Measurements from ENCODE around the gene TRIM49D1. TPM values are rescaled to one million over a fixed set of nuclear protein-coding genes. Genes with fewer than 3 reads are reported as not detected.
"Not testable (repeated sequence)": the region's sequence is repeated elsewhere in the genome, so short reads cannot be mapped to it uniquely, and the experiment has no call there.

TRIM49D1 gene
- not detected for total RNA-seq
- not detected for polyA plus RNA-seq
- long read RNA-seq, donor 1, result 0 reads
- long read RNA-seq, donor 2, result 0 reads
- long read RNA-seq, donor 3, result 0 reads
- long read RNA-seq, donor 4, result 0 reads
- long read RNA-seq, donor 5, result 0 reads
- long read RNA-seq, donor 6, result 0 reads
- long read RNA-seq, donor 7, result 0 reads
- long read RNA-seq, donor 8, result 0 reads
- long read RNA-seq, donor 9, result 0 reads
- long read RNA-seq, donor 10, result 0 reads

GRCh38 chr11:89922195-89922660 lies at the start of gene TRIM49D1:
Gene TRIM49D1, minus strand, starts transcription at chr11:89922245. Its CDS starts 4,535 bp downstream, at chr11:89917710.
- 63% methylated on average over 3 of the region's 3 CpGs for WGBS
- DNase-seq (ENCODE audit: low read depth in 6 of 9, low spot score in 9 of 9), result no peak
- H3K9me3 ChIP-seq (ENCODE audit: control insufficient read depth in 2 of 2, insufficient read depth in 1 of 2, low read length in 1 of 2), result no peaks in the 10 kb centered on the region
- no peak within 1 kb of the TSS for H3K4me3 ChIP-seq (ENCODE audit: low read length in 2 of 2)
- H3K27me3 ChIP-seq (ENCODE audit: control insufficient read depth in 2 of 2, insufficient read depth in 1 of 2, low read length in 1 of 2), result no peaks in the 10 kb centered on the region
- no peaks in the 10 kb centered on the region for H3K36me3 ChIP-seq (ENCODE audit: control insufficient read depth in 2 of 2, insufficient read depth in 2 of 2, low read length in 1 of 2)
- H3K27ac ChIP-seq (ENCODE audit: low read depth in 1 of 2, low read length in 1 of 2), result no peak within 1 kb of the TSS
- no peaks in the 10 kb centered on the region for H3K4me1 ChIP-seq (ENCODE audit: control insufficient read depth in 2 of 2, insufficient read depth in 2 of 2, low read length in 2 of 2)

DNA sequence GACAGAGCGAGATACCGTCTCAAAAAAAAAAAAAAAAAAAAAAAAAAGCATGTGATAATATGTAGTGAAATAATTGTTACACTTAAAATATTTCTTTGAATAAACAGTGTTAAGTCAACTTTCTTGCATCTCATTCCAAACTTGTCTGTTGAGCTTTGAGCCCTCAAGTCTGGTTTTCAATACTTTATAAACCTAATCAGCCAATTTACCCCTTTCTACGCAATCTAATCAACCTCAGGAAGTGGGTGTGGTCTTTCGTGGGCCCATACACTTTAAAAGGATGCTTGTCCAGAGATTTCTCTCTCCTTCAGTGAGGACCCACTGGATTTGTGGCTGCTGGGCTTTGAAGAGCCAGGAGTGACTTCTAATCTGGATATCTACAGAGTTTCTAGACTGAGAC lies 43.7 kb upstream of the TRIM49D1 start, which contains the start of gene TRIM64:
Gene TRIM64, plus strand, starts transcription at position 301 of the 400 bp plus-strand sequence. CDS start 2,467 bp downstream, outside the sequence.
- WGBS, result no CpG with 5 or more reads among the region's 4 CpGs
- H3K9me3 ChIP-seq (ENCODE audit: control insufficient read depth in 2 of 2, insufficient read depth in 1 of 2, low read length in 1 of 2); H3K4me1 ChIP-seq (ENCODE audit: control insufficient read depth in 2 of 2, insufficient read depth in 2 of 2, low read length in 2 of 2); H3K27me3 ChIP-seq (ENCODE audit: control insufficient read depth in 2 of 2, insufficient read depth in 1 of 2, low read length in 1 of 2); H3K36me3 ChIP-seq (ENCODE audit: control insufficient read depth in 2 of 2, insufficient read depth in 2 of 2, low read length in 1 of 2); DNase-seq (ENCODE audit: low read depth in 6 of 9, low spot score in 9 of 9); H3K27ac ChIP-seq (ENCODE audit: low read depth in 1 of 2, low read length in 1 of 2); H3K4me3 ChIP-seq (ENCODE audit: low read length in 2 of 2): not testable (repeated sequence)

DNA sequence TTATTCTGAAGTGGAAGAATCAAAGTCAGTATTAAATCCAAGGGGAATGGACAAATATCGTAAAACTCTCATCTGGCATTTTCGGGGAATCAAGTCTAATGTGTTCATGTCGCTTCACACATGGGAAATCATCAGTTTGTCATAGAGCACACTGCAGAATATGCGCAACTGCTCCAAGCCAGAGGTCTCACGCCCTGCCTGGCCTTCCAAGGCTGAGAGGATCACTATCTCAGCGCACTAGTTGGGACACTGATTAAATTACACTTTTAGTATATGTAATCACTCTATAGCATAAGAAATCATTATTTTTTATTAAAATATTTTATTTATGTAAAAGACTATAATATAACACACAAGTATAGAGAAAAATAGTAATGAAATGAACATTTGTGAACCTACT lies 38.8 kb upstream of the TRIM49D1 start:
- not testable (repeated sequence) for H3K36me3 ChIP-seq (ENCODE audit: control insufficient read depth in 2 of 2, insufficient read depth in 2 of 2, low read length in 1 of 2); H3K27ac ChIP-seq (ENCODE audit: low read depth in 1 of 2, low read length in 1 of 2); H3K9me3 ChIP-seq (ENCODE audit: control insufficient read depth in 2 of 2, insufficient read depth in 1 of 2, low read length in 1 of 2); H3K27me3 ChIP-seq (ENCODE audit: control insufficient read depth in 2 of 2, insufficient read depth in 1 of 2, low read length in 1 of 2); H3K4me3 ChIP-seq (ENCODE audit: low read length in 2 of 2); DNase-seq (ENCODE audit: low read depth in 6 of 9, low spot score in 9 of 9); H3K4me1 ChIP-seq (ENCODE audit: control insufficient read depth in 2 of 2, insufficient read depth in 2 of 2, low read length in 2 of 2)
- WGBS, result 97% methylated on average over 3 of the region's 6 CpGs

GRCh38 chr11:89923764-89924163 lies 1.7 kb upstream of the TRIM49D1 start, which contains the start of gene TRIM49D2:
Gene TRIM49D2, plus strand, starts transcription at chr11:89924064. Its CDS starts 2,698 bp downstream, at chr11:89926762.
- WGBS, result 98% methylated on average over 2 of the region's 6 CpGs

DNA sequence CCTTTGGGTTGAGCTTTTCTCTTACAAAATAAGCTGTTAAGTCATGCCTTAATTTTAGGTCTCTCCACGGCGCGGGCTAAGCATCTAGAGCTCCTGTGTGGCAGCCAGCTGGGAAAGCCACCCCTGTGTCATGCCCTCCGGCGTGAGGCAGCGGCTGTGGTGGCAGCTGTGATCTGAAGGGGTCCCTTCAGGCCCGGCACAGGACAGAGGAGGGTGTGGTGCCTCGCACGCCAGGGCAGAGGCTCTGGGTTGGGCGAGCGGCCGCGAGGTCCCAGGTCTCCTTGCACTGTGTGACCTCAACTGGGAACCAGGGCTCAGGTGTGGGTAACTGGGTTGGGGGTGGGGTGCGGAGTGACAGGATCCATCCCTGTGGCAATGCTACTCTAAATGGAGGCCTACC lies 21.2 kb downstream of the TRIM49D1 start:
- 93% methylated on average over 8 of the region's 14 CpGs for WGBS
- not testable (repeated sequence) for H3K4me1 ChIP-seq (ENCODE audit: control insufficient read depth in 2 of 2, insufficient read depth in 2 of 2, low read length in 2 of 2); DNase-seq (ENCODE audit: low read depth in 6 of 9, low spot score in 9 of 9); H3K27me3 ChIP-seq (ENCODE audit: control insufficient read depth in 2 of 2, insufficient read depth in 1 of 2, low read length in 1 of 2); H3K36me3 ChIP-seq (ENCODE audit: control insufficient read depth in 2 of 2, insufficient read depth in 2 of 2, low read length in 1 of 2); H3K9me3 ChIP-seq (ENCODE audit: control insufficient read depth in 2 of 2, insufficient read depth in 1 of 2, low read length in 1 of 2); H3K27ac ChIP-seq (ENCODE audit: low read depth in 1 of 2, low read length in 1 of 2); H3K4me3 ChIP-seq (ENCODE audit: low read length in 2 of 2)

More at GRCh38 chr11:89923764-89924163, 1.7 kb upstream of the TRIM49D1 start, which contains the start of gene TRIM49D2:
- H3K4me3 ChIP-seq (ENCODE audit: low read length in 2 of 2); H3K27ac ChIP-seq (ENCODE audit: low read depth in 1 of 2, low read length in 1 of 2); H3K27me3 ChIP-seq (ENCODE audit: control insufficient read depth in 2 of 2, insufficient read depth in 1 of 2, low read length in 1 of 2); H3K9me3 ChIP-seq (ENCODE audit: control insufficient read depth in 2 of 2, insufficient read depth in 1 of 2, low read length in 1 of 2); H3K4me1 ChIP-seq (ENCODE audit: control insufficient read depth in 2 of 2, insufficient read depth in 2 of 2, low read length in 2 of 2); H3K36me3 ChIP-seq (ENCODE audit: control insufficient read depth in 2 of 2, insufficient read depth in 2 of 2, low read length in 1 of 2); DNase-seq (ENCODE audit: low read depth in 6 of 9, low spot score in 9 of 9): not testable (repeated sequence)

GRCh38 chr11:89893245-89893644 lies 28.8 kb downstream of the TRIM49D1 start:
- H3K36me3 ChIP-seq (ENCODE audit: control insufficient read depth in 2 of 2, insufficient read depth in 2 of 2, low read length in 1 of 2); H3K4me1 ChIP-seq (ENCODE audit: control insufficient read depth in 2 of 2, insufficient read depth in 2 of 2, low read length in 2 of 2); H3K9me3 ChIP-seq (ENCODE audit: control insufficient read depth in 2 of 2, insufficient read depth in 1 of 2, low read length in 1 of 2); H3K4me3 ChIP-seq (ENCODE audit: low read length in 2 of 2); H3K27me3 ChIP-seq (ENCODE audit: control insufficient read depth in 2 of 2, insufficient read depth in 1 of 2, low read length in 1 of 2); DNase-seq (ENCODE audit: low read depth in 6 of 9, low spot score in 9 of 9); H3K27ac ChIP-seq (ENCODE audit: low read depth in 1 of 2, low read length in 1 of 2): not testable (repeated sequence)
- 86% methylated on average over 2 of the region's 3 CpGs for WGBS

GRCh38 chr11:89877511-89877910 lies 44.5 kb downstream of the TRIM49D1 start:
- H3K4me1 ChIP-seq (ENCODE audit: control insufficient read depth in 2 of 2, insufficient read depth in 2 of 2, low read length in 2 of 2); H3K27me3 ChIP-seq (ENCODE audit: control insufficient read depth in 2 of 2, insufficient read depth in 1 of 2, low read length in 1 of 2); DNase-seq (ENCODE audit: low read depth in 6 of 9, low spot score in 9 of 9); H3K36me3 ChIP-seq (ENCODE audit: control insufficient read depth in 2 of 2, insufficient read depth in 2 of 2, low read length in 1 of 2); H3K27ac ChIP-seq (ENCODE audit: low read depth in 1 of 2, low read length in 1 of 2); H3K9me3 ChIP-seq (ENCODE audit: control insufficient read depth in 2 of 2, insufficient read depth in 1 of 2, low read length in 1 of 2); H3K4me3 ChIP-seq (ENCODE audit: low read length in 2 of 2): not testable (repeated sequence)
- WGBS, result 97% methylated on average over 6 of the region's 6 CpGs

DNA sequence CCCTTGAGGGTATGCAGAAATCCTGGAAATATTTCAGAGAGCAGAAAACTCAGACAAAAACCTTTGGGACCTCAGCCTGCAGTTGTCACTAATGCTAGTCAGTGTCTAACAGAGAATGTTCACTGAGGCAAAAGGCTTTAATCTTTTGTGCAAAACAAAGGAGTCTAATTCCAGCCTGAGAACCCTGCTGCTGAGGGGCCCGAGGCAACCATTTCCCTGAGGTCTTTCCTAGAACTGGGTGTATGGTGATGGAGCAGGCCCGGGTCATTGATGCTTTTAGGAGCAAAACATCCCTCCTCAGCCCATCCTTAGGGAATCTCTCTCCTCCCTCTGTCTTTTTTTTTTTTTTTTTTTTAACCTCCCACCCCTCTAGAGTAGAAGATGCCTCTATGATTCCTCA lies 49.5 kb downstream of the TRIM49D1 start:
- H3K4me3 ChIP-seq (ENCODE audit: low read length in 2 of 2); H3K9me3 ChIP-seq (ENCODE audit: control insufficient read depth in 2 of 2, insufficient read depth in 1 of 2, low read length in 1 of 2); H3K27me3 ChIP-seq (ENCODE audit: control insufficient read depth in 2 of 2, insufficient read depth in 1 of 2, low read length in 1 of 2); H3K27ac ChIP-seq (ENCODE audit: low read depth in 1 of 2, low read length in 1 of 2); DNase-seq (ENCODE audit: low read depth in 6 of 9, low spot score in 9 of 9); H3K4me1 ChIP-seq (ENCODE audit: control insufficient read depth in 2 of 2, insufficient read depth in 2 of 2, low read length in 2 of 2); H3K36me3 ChIP-seq (ENCODE audit: control insufficient read depth in 2 of 2, insufficient read depth in 2 of 2, low read length in 1 of 2): not testable (repeated sequence)
- 84% methylated on average over 2 of the region's 2 CpGs for WGBS

GRCh38 chr11:89865223-89865622 lies 56.8 kb downstream of the TRIM49D1 start:
- not testable (repeated sequence) for H3K27ac ChIP-seq (ENCODE audit: low read depth in 1 of 2, low read length in 1 of 2); H3K4me1 ChIP-seq (ENCODE audit: control insufficient read depth in 2 of 2, insufficient read depth in 2 of 2, low read length in 2 of 2); H3K4me3 ChIP-seq (ENCODE audit: low read length in 2 of 2); H3K9me3 ChIP-seq (ENCODE audit: control insufficient read depth in 2 of 2, insufficient read depth in 1 of 2, low read length in 1 of 2); H3K27me3 ChIP-seq (ENCODE audit: control insufficient read depth in 2 of 2, insufficient read depth in 1 of 2, low read length in 1 of 2); H3K36me3 ChIP-seq (ENCODE audit: control insufficient read depth in 2 of 2, insufficient read depth in 2 of 2, low read length in 1 of 2); DNase-seq (ENCODE audit: low read depth in 6 of 9, low spot score in 9 of 9)
- WGBS, result 21% methylated on average over 10 of the region's 35 CpGs
